ENCODE measurements around the gene SRGAP1. TPM values are rescaled to one million over a fixed set of nuclear protein-coding genes. Genes with fewer than 3 reads are reported as not detected.
A peak's percentile ranks its signal among the peaks of the same experiment; 100 is the strongest.

Gene SRGAP1
- total and polyA plus RNA-seq, 2 of the 13 experiments (the other 11 are each of a cell fraction or from before 2014, with no cell fraction given): 1.6 to 3.4 TPM

DNA sequence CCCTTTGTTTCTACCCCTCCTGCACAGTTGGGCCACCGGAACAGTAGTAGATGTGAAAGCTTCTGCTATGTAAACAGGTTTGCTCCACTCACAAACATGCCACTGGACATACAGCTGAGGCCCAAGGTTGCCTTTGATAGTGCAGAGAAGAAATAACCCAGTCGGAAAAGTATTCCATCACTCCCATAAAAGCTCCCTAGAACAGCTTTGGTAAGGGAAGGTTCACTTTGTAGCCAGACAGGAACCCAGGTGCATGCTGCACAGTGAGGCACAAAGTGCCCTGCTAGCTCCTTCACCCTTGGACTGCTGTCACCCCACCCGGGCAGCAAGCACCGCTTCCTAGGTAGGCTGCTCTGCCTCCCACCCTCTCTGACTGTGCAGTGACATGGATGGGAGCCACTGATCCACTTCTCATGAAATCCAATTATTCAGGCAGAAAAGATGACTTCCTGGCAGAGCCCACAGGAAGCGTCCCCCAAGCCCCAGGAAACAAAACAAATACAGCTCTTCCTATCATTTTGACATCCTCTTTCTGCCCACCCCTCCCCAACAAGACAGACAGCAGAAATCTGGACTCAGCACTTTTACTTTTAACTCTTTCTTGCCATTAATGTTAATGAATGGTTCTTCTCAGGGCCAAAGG is 100.2 kb downstream of the SRGAP1 start (continued):
- TF ChIP-seq ZNF34 (CRISPR knock-in tag; IDR thresholded peaks at IDR 0.05; ENCODE audit: borderline replicate concordance) (no peak), MEIS2 (CRISPR knock-in tag; IDR thresholded peaks at IDR 0.05) (no peak), ZNF703 (CRISPR knock-in tag; IDR thresholded peaks at IDR 0.05; ENCODE audit: borderline replicate concordance) (no peak), ZNF660 (CRISPR knock-in tag; IDR thresholded peaks at IDR 0.05; ENCODE audit: borderline replicate concordance, low read depth) (no peak), HCFC1 (IDR thresholded peaks at IDR 0.05; ENCODE audit: low read depth, low read length) (no peak), ZNF383 (CRISPR knock-in tag; IDR thresholded peaks at IDR 0.05; ENCODE audit: borderline replicate concordance) (no peak), EP300 (IDR thresholded peaks at IDR 0.05; ENCODE audit: low read depth in 2 of 2, low read length in 2 of 2) (peak in 1 of 2 experiments; percentile 43; a peak in 1 of 4 replicates), EP300 (CRISPR knock-in tag; IDR thresholded peaks at IDR 0.05; ENCODE audit: borderline replicate concordance) (0 out of 2 replicates have a peak, but pooled peaks have one; percentile 32), AGO1 (IDR thresholded peaks at IDR 0.05; ENCODE audit: low read depth, low read length, poor library complexity, severe bottlenecking) (no peak), ZBTB7B (CRISPR knock-in tag; IDR thresholded peaks at IDR 0.05) (peak; percentile 17; the same call in 1 of the 2 replicates), ETV5 (CRISPR knock-in tag; IDR thresholded peaks at IDR 0.05; ENCODE audit: borderline replicate concordance) (peak; percentile 65)

DNA sequence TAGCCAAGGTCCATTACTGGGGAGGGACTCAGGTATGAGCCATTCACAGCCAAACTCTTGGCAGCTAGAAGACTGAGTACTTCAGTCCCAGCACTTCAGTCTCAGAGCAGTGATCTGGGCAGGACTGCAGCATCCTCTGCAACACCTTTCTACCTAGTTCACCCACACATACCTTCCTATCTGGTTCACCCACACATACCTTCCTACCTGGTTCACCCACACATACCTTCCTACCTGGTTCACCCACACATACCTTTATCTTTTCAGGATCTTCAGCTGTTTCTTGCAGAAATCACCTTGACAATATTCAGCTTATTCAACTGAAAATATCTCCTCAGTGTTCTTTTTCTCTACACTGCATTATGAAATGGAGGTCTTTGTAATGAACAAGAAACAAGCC is 101.3 kb downstream of the SRGAP1 start:
- FAIRE-seq: no peak
- BruUV-seq (replicated peaks): no TSS peak
- in situ Hi-C loops (cut with HindIII; ENCODE audit: extremely low pct_ligation_motif_present, low pct_unique_long_range_greater_than_20kb): no loop called here

More for the DNA sequence above, 101.3 kb downstream of the SRGAP1 start:
- Histone ChIP-seq H3K27ac (ENCODE audit: extremely low read length, insufficient read depth, low read length) (no peak overlapping the region), H3K9me3 (ENCODE audit: low read length) (no peaks in the 10 kb centered on the region), H3K27me3 (ENCODE audit: control insufficient read depth in 1 of 2, insufficient read depth in 2 of 2, low read length in 2 of 2) (no peaks in the 10 kb centered on the region), H3K4me3 (replicated peaks in 1 of 3; ENCODE audit: insufficient read depth in 1 of 3, low read depth in 2 of 3, low read length in 3 of 3) (no peak overlapping the region), H3K36me3 (replicated peaks in 1 of 2; ENCODE audit: control insufficient read depth in 1 of 2, insufficient read depth in 2 of 2, low read length in 2 of 2) (no peaks in the 10 kb centered on the region), H3K9ac (ENCODE audit: insufficient read depth, low read depth, low read length) (no peak overlapping the region), H3K4me1 (ENCODE audit: insufficient read depth, low read length) (peaks cover 45% of the 10 kb centered on the region), H2AFZ (ENCODE audit: low read length) (no peak overlapping the region), H4K20me1 (ENCODE audit: insufficient read depth, low read length) (no peaks in the 10 kb centered on the region), H3K79me2 (ENCODE audit: insufficient read depth, low read length) (peaks cover 3% of the 10 kb centered on the region), H3K4me2 (ENCODE audit: low read depth, low read length) (0 out of 2 replicates have a peak overlapping the region, but pooled peaks have one; percentile 3)
- DNase-seq (ENCODE audit: low spot score): no peak
- TF ChIP-seq SRSF4 (IDR thresholded peaks at IDR 0.05; ENCODE audit: low read depth, low read length, poor library complexity, severe bottlenecking) (no peak), MED13 (CRISPR knock-in tag; IDR thresholded peaks at IDR 0.05) (no peak), ZNF282 (IDR thresholded peaks at IDR 0.05; ENCODE audit: partially characterized antibody) (no peak), ZNF558 (CRISPR knock-in tag; IDR thresholded peaks at IDR 0.05; ENCODE audit: borderline replicate concordance) (no peak), RFX5 (IDR thresholded peaks at IDR 0.05; ENCODE audit: low read depth, low read length) (no peak)
- TF ChIP-seq, protein P1, sequence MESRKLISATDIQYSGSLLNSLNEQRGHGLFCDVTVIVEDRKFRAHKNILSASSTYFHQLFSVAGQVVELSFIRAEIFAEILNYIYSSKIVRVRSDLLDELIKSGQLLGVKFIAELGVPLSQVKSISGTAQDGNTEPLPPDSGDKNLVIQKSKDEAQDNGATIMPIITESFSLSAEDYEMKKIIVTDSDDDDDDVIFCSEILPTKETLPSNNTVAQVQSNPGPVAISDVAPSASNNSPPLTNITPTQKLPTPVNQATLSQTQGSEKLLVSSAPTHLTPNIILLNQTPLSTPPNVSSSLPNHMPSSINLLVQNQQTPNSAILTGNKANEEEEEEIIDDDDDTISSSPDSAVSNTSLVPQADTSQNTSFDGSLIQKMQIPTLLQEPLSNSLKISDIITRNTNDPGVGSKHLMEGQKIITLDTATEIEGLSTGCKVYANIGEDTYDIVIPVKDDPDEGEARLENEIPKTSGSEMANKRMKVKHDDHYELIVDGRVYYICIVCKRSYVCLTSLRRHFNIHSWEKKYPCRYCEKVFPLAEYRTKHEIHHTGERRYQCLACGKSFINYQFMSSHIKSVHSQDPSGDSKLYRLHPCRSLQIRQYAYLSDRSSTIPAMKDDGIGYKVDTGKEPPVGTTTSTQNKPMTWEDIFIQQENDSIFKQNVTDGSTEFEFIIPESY (CRISPR knock-in tag; IDR thresholded peaks at IDR 0.05): no peak
- POLR2A ChIA-PET: no interaction called here
- CTCF ChIA-PET (ENCODE audit: low intra/inter-chr PET ratio, low total read pairs): no interaction called here
- ATAC-seq: no peak
- intact Hi-C loops (cut with micrococcal nuclease; ENCODE audit: unreplicated experiment): loop anchor here (2.0 to 10.0 kb wide), 3 partner anchors 27 to 101 kb away; partner anchors contain the start of gene SRGAP1
